Keratinocyte (primary cell): ENCODE results near the gene PRR18. TPM values are rescaled to one million over a fixed set of nuclear protein-coding genes. Genes with fewer than 3 reads are reported as not detected.

Experiments used
- DNase-seq: peaks from one replicate; pipeline ENCODE4 v3.0.0-alpha.2; 2011; ENCODE audit warnings: low read depth, missing footprints, low spot score
- FAIRE-seq: peaks from 2 replicates; lab custom pipeline; 2011; peaks lifted over from hg19 to GRCh38; lab: Jason Lieb, UNC
- H2AFZ ChIP-seq: 2 replicates; pipeline ENCODE4 v1.6.0; 2012; ENCODE audit warnings: low read length, control low read depth, inconsistent platforms; ENCODE audit not compliant: control insufficient read depth
- H3K27ac ChIP-seq: 2 replicates; pipeline ENCODE4 v1.5.1; 2011; ENCODE audit warnings: low read length; ENCODE audit not compliant: control insufficient read depth, insufficient read depth
- H3K27me3 ChIP-seq: 3 replicates; pipeline ENCODE4 v1.6.0; 2011; ENCODE audit warnings: low read length; ENCODE audit not compliant: control insufficient read depth, insufficient read depth; ENCODE audit errors: extremely low read depth
- H3K36me3 ChIP-seq, 2 experiments: 2 replicates in 1 of 2; 3 replicates in 1 of 2; pipeline ENCODE4 v1.5.1; 2011; ENCODE audit warnings: low read length in 2 of 2, mild to moderate bottlenecking in 1 of 2; ENCODE audit not compliant: control insufficient read depth in 2 of 2, insufficient read depth in 2 of 2; ENCODE audit errors: extremely low read depth in 1 of 2
- H3K4me1 ChIP-seq: 3 replicates; pipeline ENCODE4 v1.5.1; 2011; ENCODE audit warnings: low read length; ENCODE audit not compliant: control insufficient read depth, insufficient read depth; ENCODE audit errors: extremely low read depth
- H3K4me2 ChIP-seq: 3 replicates; pipeline ENCODE4 v1.6.0; 2011; ENCODE audit warnings: low read depth, low read length; ENCODE audit not compliant: control insufficient read depth, insufficient read depth; ENCODE audit errors: extremely low read depth
- H3K4me3 ChIP-seq, 3 experiments: fragments of 200-600 bp in 1 of 3; sonication (generic) in 1 of 3; 2 replicates in 2 of 3; 3 replicates in 1 of 3; pipeline ENCODE4 v1.5.1; 2011 to 2016; ENCODE audit warnings: low read length in 3 of 3, mild to moderate bottlenecking in 3 of 3, control low read depth in 2 of 3, inconsistent platforms in 1 of 3, low read depth in 1 of 3, mixed read lengths in 1 of 3, mixed run types in 1 of 3, moderate library complexity in 1 of 3; ENCODE audit not compliant: control insufficient read depth in 2 of 3, insufficient read depth in 2 of 3; ENCODE audit errors: extremely low read depth in 1 of 3
- H3K79me2 ChIP-seq: 2 replicates; pipeline ENCODE4 v1.6.0; 2012; ENCODE audit warnings: low read length; ENCODE audit not compliant: control insufficient read depth, insufficient read depth
- H3K9ac ChIP-seq: 3 replicates; pipeline ENCODE4 v1.6.0; 2011; ENCODE audit warnings: low read length; ENCODE audit not compliant: control insufficient read depth, insufficient read depth; ENCODE audit errors: extremely low read depth
- H3K9me1 ChIP-seq: 3 replicates; pipeline ENCODE4 v1.6.0; 2011; ENCODE audit warnings: low read length; ENCODE audit not compliant: control insufficient read depth, insufficient read depth; ENCODE audit errors: extremely low read depth
- H3K9me3 ChIP-seq: 2 replicates; pipeline ENCODE4 v1.5.1; 2012; ENCODE audit warnings: low read depth, low read length; ENCODE audit not compliant: control insufficient read depth
- H4K20me1 ChIP-seq: 3 replicates; pipeline ENCODE4 v1.6.0; 2011; ENCODE audit warnings: low read length; ENCODE audit not compliant: control insufficient read depth, insufficient read depth; ENCODE audit errors: extremely low read depth
- CTCF ChIP-seq, 3 experiments: IDR thresholded peaks in 1 of 3; conservative IDR thresholded peaks in 1 of 3; optimal IDR thresholded peaks in 1 of 3; 2 replicates in 2 of 3; 3 replicates in 1 of 3; pipeline versions ENCODE3 to v1.5.1; 2011; ENCODE audit warnings: low read length in 3 of 3, mild to moderate bottlenecking in 3 of 3, moderate library complexity in 2 of 3, control low read depth in 1 of 3, inconsistent platforms in 1 of 3; ENCODE audit not compliant: insufficient read depth in 2 of 3; ENCODE audit errors: extremely low read depth in 1 of 3
- EZH2 ChIP-seq: IDR thresholded peaks from one replicate; pipeline ENCODE4 v1.6.1; 2012; ENCODE audit warnings: inconsistent platforms, mild to moderate bottlenecking, low read length, moderate library complexity
- dilution Hi-C: fragments of 300-500 bp; cut with MboI; formaldehyde crosslinking; loops from one replicate; pipeline ENCODE4 v1.7.0; 2020; ENCODE audit warnings: low sequenced_read_pairs; ENCODE audit not compliant: extremely low pct_ligation_motif_present
- polyA plus RNA-seq, 5 experiments: library from polyadenylated mRNA; depleted of rRNA in 3 of 5; stranded (reverse) in 3 of 5; stranded (forward) in 1 of 5; unstranded in 1 of 5; fragments of >200 nt; gene quantifications; 1 replicate in 1 of 5; 2 replicates in 3 of 5; 3 replicates in 1 of 5; pipeline versions ENCODE4 v1.2.1 to v1.2.3, GENCODE V29; 2011 to 2012; ENCODE audit warnings: missing spikeins in 2 of 5, low read depth in 1 of 5, low replicate concordance in 1 of 5

Gene PRR18
- polyA plus RNA-seq, 1 donor (not counting 4 experiments of a cell fraction or from before 2014, with no cell fraction given), result not detected

DNA sequence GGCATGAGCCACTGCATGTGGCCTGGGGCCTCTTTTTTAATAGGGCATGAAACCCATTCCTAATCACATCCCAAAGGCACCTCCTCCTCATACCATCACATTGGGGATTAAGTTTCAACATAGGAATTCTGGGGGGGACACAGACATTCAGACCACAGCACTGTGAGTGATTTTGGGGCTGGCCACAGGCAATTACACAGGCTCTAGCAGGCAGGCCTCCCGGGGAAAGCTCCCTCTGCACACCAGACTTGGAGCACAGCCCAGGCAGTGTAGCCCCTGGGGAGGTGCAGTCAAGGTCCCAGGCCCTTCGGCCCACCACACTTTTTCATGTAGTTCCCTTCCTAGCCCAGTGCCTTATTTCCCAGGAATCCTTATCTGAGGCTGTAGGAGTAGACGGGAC, 28.7 kb upstream of the PRR18 start:
- dilution Hi-C loops, result no loop called here
- Histone ChIP-seq H4K20me1 (peaks cover 17% of the 10 kb centered on the region), H3K4me1 (peaks cover 5% of the 10 kb centered on the region), H3K9ac (no peak overlapping the region), H3K9me1 (no peaks in the 10 kb centered on the region), H3K79me2 (peaks cover 100% of the 10 kb centered on the region), H2AFZ (no peak overlapping the region), H3K27me3 (no peaks in the 10 kb centered on the region), H3K4me2 (no peak overlapping the region), H3K27ac (no peak overlapping the region), H3K4me3 (no peak overlapping the region), H3K36me3 (peaks cover 7 to 19% of the 10 kb centered on the region in 2 experiments), H3K9me3 (no peaks in the 10 kb centered on the region)
- no peak for TF ChIP-seq CTCF (optimal IDR thresholded peaks at IDR 0.05 in 1 of 3, IDR thresholded peaks at IDR 0.05 in 1 of 3, conservative IDR thresholded peaks at IDR 0.05 in 1 of 3; ENCODE audit: extremely low read depth in 1 of 3, insufficient read depth in 2 of 3, low read length in 3 of 3)
- TF ChIP-seq EZH2, result no peak
- DNase-seq, result no peak
- FAIRE-seq, result no peak

GRCh38 chr6:166335378-166336302, 27.4 kb upstream of the PRR18 start:
- H3K4me1 ChIP-seq, result no peaks in the 10 kb centered on the region
- H3K79me2 ChIP-seq, result peaks cover 98% of the 10 kb centered on the region
- no peak overlapping the region for H3K27ac ChIP-seq
- H3K4me3 ChIP-seq, result no peak overlapping the region
- dilution Hi-C loops, result no loop called here
- peaks cover 7 to 19% of the 10 kb centered on the region in 2 experiments for H3K36me3 ChIP-seq
- no peaks in the 10 kb centered on the region for H3K9me1 ChIP-seq
- peaks cover 17% of the 10 kb centered on the region for H4K20me1 ChIP-seq
- no peaks in the 10 kb centered on the region for H3K27me3 ChIP-seq
- no peak overlapping the region for H3K9ac ChIP-seq
- DNase-seq, result no peak
- no peak for FAIRE-seq
- H3K9me3 ChIP-seq, result no peaks in the 10 kb centered on the region
- no peak overlapping the region for H3K4me2 ChIP-seq
- no peak for TF ChIP-seq EZH2
- TF ChIP-seq CTCF (optimal IDR thresholded peaks at IDR 0.05 in 1 of 3, IDR thresholded peaks at IDR 0.05 in 1 of 3, conservative IDR thresholded peaks at IDR 0.05 in 1 of 3; ENCODE audit: extremely low read depth in 1 of 3, insufficient read depth in 2 of 3, low read length in 3 of 3), result no peak
- no peak overlapping the region for H2AFZ ChIP-seq
